ENCODE data around the gene TSSC4.

- no peak for TF ChIP-seq CTCF (IDR thresholded peaks at IDR 0.05)
- no peak for TF ChIP-seq POLR2A (IDR thresholded peaks at IDR 0.05)
These were observed 4.1 kb upstream of the TSSC4 start for GRCh38 chr11:2396471-2396870.
